GM19099 (cell line): ENCODE data around the gene RPL18.

Source experiments
- POLR2A ChIP-seq: IDR thresholded peaks from 3 replicates; pipeline ENCODE4 v1.6.1; 2011; ENCODE audit warnings: low read depth; ENCODE audit not compliant: insufficient read length; ENCODE audit errors: extremely low read depth

Gene RPL18

DNA sequence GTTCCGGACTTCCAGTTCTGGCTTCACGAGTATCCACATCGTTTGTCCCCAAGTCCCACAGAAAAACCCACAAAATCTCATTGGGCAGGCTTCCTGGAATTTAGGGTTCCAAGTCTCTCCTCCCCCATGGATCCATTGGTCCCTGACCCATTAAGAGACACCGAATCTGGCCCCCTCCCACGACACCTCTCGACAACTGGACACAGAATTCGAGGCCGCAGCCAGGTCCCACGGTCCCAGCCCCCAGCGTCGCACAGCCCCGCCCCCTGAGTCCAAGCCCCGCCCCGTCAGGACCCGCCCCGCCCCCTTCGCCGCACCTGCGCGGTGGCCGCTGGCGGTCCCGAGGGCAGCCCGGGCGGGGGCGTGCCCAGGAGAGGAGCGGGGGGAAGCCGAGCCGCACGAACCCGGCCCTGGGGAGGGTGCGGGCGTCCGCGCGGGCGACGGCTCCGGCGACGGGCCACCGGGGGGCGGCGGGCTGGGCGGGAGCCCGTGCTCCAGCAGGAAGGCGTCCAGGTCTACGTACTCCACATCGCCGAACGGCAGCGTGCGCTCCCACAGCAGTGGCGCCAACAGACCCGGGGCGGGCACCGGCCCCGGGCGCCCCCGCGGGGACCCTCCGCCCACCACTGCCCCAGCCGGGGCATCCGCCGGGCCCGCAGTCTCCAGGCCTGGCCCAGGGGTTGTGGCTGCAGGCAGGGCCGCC, 16.4 kb upstream of the RPL18 start:
- peak; percentile 52 for TF ChIP-seq POLR2A

DNA sequence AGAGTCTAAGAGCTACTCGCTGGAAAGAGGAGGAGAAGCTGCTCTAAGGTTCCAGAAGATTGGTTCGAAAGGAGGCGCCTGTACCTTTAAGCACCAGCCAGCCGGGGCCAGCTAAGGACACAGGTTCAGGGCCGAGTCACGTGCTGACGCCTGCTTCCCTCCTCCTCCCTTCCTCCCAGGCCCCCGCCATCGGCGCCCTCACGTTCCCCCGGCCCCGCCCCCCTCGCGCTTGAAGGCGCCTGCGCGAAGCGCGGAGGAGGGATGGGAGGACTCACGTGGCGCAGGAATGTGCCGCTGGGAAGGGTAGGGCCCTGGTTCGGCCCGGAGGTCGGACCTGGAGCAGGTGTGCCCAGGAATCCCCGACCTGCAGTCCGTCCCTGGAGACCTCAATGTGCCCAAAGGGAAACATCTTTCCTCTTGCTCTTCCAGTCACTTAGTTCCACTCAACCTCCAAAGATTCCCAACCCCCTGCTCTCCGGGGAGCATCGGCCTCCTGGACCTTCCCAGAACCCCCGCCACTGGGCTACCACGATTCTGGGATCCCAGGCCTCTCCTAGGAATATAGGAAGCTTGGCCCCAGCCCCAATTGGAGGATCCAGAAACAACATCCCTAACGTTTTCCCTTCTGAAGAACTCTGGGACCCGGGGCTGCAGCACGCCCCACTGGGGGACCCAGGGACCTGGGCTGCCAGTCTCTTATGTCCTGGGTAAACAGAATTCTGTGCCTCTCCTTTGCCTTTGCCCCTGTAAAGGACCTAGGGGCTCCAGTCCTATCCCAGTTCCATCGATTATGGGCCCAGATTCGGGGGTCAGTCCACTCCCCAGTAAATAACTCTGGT, 15.7 kb upstream of the RPL18 start:
- peak; percentile 62 for TF ChIP-seq POLR2A

DNA sequence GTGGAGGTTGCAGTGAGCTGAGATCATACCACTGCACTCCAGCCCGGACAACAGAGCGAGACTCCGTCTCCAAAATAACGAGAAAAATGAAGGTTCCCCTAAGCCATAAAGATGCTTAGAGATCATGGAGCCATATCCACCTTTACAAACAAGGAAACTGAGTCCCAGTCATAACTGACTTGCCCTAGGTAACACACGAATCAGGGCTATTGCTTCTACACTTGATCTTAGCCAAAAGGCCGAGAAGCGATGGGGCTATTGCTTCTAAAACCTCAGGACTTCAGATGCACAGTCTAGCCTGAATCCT, 15.0 kb upstream of the RPL18 start:
- TF ChIP-seq POLR2A: no peak

DNA sequence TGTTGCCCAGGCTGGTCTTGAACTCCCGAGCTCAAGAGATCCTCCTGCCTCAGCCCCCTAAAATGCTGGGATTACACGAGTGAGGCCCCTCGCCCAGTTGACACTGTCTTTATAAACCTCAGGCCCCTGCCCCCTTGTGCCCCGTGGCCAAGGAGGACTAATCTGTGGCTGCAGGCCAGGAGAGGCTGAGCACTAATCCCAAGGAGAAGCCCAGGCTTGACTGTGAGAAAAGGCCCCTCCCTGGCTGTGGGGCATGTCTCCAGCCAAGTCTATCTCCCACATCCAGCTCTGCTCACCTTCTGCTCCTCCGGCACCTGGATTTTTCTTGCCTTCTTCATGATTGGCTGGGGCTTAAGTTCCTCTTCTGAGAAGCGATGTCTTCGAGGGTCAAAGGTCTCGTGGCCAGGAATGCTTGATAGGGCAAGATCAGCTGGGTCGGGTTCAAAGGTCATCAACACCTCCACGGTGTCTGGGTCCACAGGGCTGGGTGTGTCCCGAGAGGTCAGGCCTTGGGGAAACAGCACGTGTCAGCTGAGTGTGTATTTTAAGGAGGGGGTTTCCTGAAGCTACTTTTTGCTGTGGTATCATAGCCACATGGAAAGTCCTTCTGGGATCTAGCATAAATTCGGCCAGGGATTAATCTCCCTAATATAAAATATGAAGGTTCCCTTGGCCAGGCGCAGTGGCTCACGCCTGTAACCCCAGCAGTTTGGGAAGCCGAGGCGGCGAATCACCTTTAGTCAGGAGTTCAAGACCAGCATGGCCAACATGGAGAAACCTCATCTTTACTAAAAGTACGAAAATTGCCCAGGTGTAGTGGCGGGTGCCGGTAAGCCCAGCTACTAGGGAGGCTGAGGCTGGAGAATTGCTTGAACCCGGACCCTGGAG, 14.4 kb upstream of the RPL18 start:
- no peak for TF ChIP-seq POLR2A

DNA sequence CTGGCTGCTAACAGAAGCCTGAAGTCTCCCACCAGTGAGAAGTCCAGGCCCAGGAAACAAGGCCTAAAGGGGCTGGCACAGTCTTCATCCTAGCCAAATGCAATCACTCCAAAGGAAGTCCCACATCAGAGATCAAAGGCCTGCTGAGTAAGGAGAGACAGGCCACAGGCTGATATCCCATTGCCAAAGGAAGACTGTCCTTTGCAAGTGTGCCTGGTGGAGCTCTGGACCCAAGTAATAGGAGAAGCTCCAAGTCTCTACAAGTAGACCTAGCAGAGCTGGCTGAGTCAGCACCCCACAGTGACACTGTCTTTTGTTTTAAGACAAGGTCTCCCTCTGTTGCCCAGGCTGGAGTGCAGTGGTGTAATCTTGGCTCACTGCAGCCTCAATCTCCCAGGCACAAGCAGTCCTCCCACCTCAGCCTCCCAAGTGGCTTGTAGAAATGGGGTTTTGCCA, 13.7 kb upstream of the RPL18 start:
- TF ChIP-seq POLR2A: no peak

DNA sequence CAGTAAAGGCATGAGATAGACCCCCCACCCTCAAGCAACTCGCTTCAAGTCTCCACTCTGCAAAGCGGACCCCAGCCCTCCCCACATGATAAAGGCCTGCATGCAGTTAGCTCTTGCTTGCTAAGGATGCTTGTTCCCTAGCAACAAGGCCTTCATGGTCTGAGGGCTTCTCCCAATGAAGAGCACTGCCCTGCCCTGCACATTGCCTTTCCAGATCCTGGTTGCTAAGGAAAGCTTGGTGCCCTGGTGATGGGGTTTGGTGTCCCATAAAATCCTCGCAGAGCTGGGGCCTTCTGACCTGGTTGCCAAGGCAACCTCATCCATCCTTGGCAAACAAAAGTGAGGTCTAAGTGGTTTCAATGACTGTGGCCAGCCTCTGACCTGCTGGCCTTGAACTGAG, 12.2 kb upstream of the RPL18 start:
- TF ChIP-seq POLR2A: no peak

DNA sequence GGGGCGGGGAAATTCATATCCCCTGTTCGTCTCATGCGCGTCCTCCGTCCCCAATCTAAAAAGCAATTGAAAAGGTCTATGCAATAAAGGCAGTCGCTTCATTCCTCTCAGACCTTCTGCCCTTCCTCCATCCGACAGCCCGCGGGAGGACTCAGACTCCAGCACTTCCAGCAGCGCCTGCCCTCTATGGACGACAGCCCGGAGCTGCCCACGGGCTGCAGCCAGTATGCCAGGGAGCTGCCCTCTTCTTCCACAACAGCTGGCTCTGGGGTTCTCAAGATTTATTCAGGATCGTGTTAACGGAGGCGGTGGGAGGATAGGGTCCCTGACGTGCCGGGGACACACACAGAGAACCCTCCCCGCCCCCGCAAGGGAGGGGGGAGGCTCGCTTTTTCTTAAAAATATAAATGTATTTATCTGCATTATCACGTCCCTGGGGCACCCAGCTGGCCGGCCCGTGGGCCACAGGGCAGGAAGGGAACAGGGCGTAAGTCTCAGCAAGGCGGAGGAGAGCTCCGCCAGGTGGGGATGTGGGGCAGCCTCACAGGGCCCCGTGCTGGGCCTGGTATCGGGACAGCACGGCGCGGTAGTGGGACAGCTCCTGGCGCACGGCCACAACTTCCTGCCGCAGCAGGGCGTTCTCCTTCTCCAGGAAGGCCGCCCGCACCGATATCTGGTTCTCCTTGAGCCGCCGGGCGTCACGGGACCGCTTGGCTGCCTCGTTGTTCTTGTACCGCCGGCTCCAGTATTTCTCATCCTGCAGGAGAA, 11.5 kb upstream of the RPL18 start:
- no peak for TF ChIP-seq POLR2A

DNA sequence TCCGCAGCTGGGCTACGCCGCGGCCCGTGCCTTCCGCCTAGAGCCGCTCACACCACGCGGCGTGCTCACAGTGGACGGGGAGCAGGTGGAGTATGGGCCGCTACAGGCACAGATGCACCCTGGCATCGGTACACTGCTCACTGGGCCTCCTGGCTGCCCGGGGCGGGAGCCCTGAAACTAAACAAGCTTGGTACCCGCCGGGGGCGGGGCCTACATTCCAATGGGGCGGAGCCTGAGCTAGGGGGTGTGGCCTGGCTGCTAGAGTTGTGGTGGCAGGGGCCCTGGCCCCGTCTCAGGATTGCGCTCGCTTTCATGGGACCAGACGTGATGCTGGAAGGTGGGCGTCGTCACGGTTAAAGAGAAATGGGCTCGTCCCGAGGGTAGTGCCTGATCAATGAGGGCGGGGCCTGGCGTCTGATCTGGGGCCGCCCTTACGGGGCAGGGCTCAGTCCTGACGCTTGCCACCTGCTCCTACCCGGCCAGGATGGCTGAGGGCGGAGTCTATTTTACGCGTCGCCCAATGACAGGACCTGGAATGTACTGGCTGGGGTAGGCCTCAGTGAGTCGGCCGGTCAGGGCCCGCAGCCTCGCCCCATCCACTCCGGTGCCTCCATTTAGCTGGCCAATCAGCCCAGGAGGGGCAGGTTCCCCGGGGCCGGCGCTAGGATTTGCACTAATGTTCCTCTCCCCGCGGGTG, 10.8 kb upstream of the RPL18 start:
- no peak for TF ChIP-seq POLR2A

DNA sequence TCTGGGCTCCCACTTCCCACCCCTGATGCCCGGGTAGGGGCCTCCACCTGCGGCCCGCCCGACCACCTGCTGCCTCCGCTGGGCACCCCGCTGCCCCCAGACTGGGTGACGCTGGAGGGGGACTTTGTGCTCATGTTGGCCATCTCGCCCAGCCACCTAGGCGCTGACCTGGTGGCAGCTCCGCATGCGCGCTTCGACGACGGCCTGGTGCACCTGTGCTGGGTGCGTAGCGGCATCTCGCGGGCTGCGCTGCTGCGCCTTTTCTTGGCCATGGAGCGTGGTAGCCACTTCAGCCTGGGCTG, 10.3 kb upstream of the RPL18 start:
- no peak for TF ChIP-seq POLR2A

DNA sequence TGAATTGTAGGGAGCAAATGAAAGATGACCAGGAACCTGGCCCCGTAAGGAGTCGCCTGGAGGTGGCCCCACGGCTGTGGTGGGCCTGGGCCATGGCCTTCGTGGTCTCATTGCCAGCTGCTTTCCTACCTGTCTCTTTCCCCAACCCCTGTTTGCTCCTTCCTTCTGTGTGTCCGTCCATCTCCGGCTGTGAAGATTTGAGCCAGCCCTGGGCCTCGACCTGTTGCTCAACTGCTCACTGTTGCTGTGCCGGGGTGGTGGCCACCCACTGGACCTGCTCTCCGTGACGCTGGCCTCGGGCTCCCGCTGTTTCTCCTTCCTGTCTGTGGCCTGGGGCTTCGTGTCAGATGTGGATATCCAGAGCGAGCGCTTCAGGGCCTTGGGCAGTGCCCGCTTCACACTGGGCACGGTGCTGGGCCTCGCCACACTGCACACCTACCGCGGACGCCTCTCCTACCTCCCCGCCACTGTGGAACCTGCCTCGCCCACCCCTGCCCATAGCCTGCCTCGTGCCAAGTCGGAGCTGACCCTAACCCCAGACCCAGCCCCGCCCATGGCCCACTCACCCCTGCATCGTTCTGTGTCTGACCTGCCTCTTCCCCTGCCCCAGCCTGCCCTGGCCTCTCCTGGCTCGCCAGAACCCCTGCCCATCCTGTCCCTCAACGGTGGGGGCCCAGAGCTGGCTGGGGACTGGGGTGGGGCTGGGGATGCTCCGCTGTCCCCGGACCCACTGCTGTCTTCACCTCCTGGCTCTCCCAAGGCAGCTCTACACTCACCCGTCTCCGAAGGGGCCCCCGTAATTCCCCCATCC, 9.7 kb upstream of the RPL18 start:
- no peak for TF ChIP-seq POLR2A

DNA sequence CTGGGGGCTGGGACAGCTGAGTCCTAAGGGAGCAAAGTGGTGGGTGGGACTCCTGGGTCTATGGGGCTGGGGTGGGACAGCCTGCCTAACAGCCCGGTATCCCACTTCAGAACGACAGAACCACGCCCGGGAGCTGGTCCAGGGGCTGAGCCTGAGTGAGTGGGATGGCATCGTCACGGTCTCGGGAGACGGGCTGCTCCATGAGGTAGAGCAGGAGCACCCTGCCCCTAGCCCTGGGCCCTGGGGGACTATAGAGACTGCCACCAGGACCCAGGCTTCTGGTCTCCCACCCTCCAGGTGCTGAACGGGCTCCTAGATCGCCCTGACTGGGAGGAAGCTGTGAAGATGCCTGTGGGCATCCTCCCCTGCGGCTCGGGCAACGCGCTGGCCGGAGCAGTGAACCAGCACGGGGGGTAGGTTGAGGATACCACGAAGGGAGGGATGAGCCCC, 8.9 kb upstream of the RPL18 start:
- no peak for TF ChIP-seq POLR2A

DNA sequence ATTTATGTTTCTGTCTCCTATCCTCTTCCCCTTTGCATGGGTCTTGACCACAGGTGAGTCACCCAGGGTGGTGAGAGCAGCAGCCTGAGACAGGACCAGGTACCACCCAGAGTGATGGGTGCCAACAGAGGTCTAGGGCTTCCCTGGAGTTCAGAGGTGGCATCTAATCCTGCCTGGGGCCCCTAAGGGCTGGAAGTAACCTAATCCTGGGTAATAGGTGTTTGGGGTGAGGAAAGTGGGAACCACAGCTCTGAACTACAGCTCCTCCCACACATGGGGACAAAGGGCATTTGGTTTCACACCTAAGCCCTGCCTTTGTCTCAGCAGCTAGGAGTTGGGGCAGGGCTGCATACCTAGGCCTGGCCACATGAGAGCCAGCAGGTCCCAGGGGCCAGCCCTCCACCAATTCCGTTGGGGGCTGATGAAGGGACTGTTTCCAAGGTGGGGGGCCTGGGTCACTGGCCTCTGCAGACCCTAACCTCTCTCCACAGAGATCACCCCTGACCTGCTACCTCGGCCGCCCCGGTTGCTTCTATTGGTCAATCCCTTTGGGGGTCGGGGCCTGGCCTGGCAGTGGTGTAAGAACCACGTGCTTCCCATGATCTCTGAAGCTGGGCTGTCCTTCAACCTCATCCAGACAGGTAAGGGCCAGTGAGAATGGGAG, 8.4 kb upstream of the RPL18 start:
- no peak for TF ChIP-seq POLR2A

DNA sequence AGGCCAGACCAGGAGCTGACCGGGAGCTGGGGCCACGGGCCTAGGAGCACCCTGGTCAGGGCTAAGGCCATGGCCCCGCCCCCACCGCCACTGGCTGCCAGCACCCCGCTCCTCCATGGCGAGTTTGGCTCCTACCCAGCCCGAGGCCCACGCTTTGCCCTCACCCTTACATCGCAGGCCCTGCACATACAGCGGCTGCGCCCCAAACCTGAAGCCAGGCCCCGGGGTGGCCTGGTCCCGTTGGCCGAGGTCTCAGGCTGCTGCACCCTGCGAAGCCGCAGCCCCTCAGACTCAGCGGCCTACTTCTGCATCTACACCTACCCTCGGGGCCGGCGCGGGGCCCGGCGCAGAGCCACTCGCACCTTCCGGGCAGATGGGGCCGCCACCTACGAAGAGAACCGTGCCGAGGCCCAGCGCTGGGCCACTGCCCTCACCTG, 6.9 kb upstream of the RPL18 start:
- TF ChIP-seq POLR2A: no peak
